Body of pancreas (tissue), 4 donors: ENCODE measurements around the gene ESM1. TPM values are rescaled to one million over a fixed set of nuclear protein-coding genes. Genes with fewer than 3 reads are reported as not detected.
A peak's percentile ranks its signal among the peaks of the same experiment; 100 is the strongest.

ENCODE experiments used
- ATAC-seq: fragments of 150-250 bp; one replicate; pipeline ENCODE4 v1.9.1; 2016
- DNase-seq, 4 donors: peaks; one replicate each; pipeline ENCODE4 v3.0.0-alpha.2; 2019
- H3K27ac ChIP-seq, 4 donors: fragments of 200-600 bp; sonication (generic); 1 replicate in 3 of 4; 2 replicates in 1 of 4; pipeline versions ENCODE4 v1.5.1 to v1.6.1; 2016 to 2019; ENCODE audit warnings: mild to moderate bottlenecking in 1 of 4, mixed read lengths in 1 of 4, moderate library complexity in 1 of 4
- H3K27me3 ChIP-seq, 2 donors: fragments of 200-600 bp; sonication (generic); one replicate each; pipeline ENCODE4 v1.6.0; 2016; ENCODE audit warnings: mild to moderate bottlenecking in 1 of 2
- H3K36me3 ChIP-seq, 2 donors: fragments of 200-600 bp; sonication (generic); replicated peaks in 1 of 2; 2 replicates each; pipeline ENCODE4 v1.5.1; 2016; ENCODE audit warnings: low read depth in 2 of 2; ENCODE audit not compliant: insufficient read depth in 1 of 2
- H3K4me1 ChIP-seq: fragments of 200-600 bp; sonication (generic); one replicate; pipeline ENCODE4 v1.6.0; 2016
- H3K4me3 ChIP-seq, 2 donors: fragments of 200-600 bp; sonication (generic); 1 replicate in 1 of 2; 2 replicates in 1 of 2; pipeline ENCODE4 v1.5.1; 2016 to 2019
- H3K9me3 ChIP-seq, 3 donors: fragments of 200-600 bp; sonication (generic); 1 replicate in 2 of 3; 2 replicates in 1 of 3; pipeline ENCODE4 v1.5.1; 2016
- POLR2A ChIP-seq, 3 donors: fragments of 450-650 bp; IDR thresholded peaks; one replicate each; pipeline ENCODE4 v1.6.1; 2016; ENCODE audit warnings: antibody characterized with exemption in 3 of 3, mild to moderate bottlenecking in 2 of 3
- WGBS, 2 donors: methylation state at CpG; one replicate each; pipeline ENCODE4 v1.1.5; 2017; 5-methylcytosine and 5-hydroxymethylcytosine counted together
- intact Hi-C: fragments of 100-400 bp; cut with DNase I; formaldehyde crosslinking; loops from one replicate; pipeline ENCODE4 v1.15.1; 2023
- total RNA-seq, 2 donors: library from RNA; depleted of rRNA; stranded (reverse); fragments of >200 nt; gene quantifications; one replicate each; pipeline ENCODE4 v1.1.0, GENCODE V29; 2016
- TF ChIP-seq, protein P1 (sequence below), 7 experiments: fragments of 450-650 bp in 4 of 7; fragments of 200-600 bp in 3 of 7; sonication (generic) in 3 of 7; IDR thresholded peaks; one replicate each; pipeline ENCODE4 v1.5.1; 2016 to 2019; ENCODE audit warnings: antibody characterized with exemption in 7 of 7

The ESM1 gene, protein sequence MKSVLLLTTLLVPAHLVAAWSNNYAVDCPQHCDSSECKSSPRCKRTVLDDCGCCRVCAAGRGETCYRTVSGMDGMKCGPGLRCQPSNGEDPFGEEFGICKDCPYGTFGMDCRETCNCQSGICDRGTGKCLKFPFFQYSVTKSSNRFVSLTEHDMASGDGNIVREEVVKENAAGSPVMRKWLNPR
- total RNA-seq, result under 1 TPM in 1 of 2 donors, not detected in 1; 0.52 TPM

DNA sequence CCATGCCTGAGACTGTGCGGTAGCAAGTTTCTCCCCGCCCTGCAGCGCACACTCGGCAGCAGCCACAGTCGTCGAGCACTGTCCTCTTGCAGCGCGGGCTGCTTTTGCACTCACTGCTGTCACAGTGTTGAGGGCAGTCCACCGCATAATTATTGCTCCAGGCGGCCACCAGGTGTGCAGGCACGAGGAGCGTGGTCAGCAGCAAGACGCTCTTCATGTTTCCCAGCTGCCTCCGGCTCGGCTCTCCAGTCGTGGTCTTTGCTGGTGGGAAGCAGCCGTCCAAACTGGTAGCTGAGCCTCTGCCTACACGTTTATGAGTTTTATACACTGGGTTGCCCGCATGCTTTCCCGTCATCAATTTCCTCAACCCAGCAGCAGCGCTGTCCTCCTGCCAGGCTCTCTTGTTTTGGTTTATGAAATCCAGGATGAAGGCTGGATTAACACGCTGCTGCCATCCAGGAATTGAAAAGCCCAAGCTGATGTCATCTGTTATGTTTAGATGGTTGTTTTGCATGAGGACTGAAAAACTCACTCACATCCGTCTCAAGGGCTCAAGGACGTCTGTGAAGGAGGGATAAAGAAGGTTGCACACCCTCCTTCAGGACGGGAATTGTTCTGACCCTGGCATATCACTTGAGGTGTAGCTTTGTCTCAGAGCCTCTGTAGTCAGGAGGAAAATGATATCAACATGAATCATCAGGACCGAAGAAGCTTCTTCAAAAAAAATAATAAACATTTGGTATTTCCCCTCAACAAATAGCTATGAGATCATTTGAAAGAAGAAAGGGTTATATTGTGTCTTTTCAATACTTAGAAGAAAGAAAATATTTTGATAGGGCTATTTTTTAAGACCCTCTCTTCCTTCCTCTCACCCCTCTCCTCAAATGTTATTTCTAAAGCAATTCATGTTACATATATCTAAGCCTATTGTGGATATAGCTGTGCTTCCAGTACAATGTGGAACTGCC lies at the start of gene ESM1:
Gene ESM1 (minus strand): TSS at position 293 of the 968 bp plus-strand sequence. CDS start 76 bp downstream, at position 217.
- Histone ChIP-seq H3K9me3 (no peaks in the 10 kb centered on the region), H3K27ac (no peak within 1 kb of the TSS), H3K36me3 (no peaks in the 10 kb centered on the region), H3K4me3 (no peak within 1 kb of the TSS), H3K27me3 (no peaks in the 10 kb centered on the region), H3K4me1 (no peaks in the 10 kb centered on the region)
- intact Hi-C loops, result no loop called here
- DNase-seq (peak in 1 of 4 donors; percentile 13), ATAC-seq (no peak)
- TF ChIP-seq, protein P1, sequence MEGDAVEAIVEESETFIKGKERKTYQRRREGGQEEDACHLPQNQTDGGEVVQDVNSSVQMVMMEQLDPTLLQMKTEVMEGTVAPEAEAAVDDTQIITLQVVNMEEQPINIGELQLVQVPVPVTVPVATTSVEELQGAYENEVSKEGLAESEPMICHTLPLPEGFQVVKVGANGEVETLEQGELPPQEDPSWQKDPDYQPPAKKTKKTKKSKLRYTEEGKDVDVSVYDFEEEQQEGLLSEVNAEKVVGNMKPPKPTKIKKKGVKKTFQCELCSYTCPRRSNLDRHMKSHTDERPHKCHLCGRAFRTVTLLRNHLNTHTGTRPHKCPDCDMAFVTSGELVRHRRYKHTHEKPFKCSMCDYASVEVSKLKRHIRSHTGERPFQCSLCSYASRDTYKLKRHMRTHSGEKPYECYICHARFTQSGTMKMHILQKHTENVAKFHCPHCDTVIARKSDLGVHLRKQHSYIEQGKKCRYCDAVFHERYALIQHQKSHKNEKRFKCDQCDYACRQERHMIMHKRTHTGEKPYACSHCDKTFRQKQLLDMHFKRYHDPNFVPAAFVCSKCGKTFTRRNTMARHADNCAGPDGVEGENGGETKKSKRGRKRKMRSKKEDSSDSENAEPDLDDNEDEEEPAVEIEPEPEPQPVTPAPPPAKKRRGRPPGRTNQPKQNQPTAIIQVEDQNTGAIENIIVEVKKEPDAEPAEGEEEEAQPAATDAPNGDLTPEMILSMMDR (IDR thresholded peaks at IDR 0.05), result peak in 2 of 7 experiments; percentile 6 to 8
- no peak for TF ChIP-seq POLR2A (IDR thresholded peaks at IDR 0.05)
- 27 to 57% methylated on average over 21 to 26 of the region's 26 CpGs for WGBS, 2 donors

DNA sequence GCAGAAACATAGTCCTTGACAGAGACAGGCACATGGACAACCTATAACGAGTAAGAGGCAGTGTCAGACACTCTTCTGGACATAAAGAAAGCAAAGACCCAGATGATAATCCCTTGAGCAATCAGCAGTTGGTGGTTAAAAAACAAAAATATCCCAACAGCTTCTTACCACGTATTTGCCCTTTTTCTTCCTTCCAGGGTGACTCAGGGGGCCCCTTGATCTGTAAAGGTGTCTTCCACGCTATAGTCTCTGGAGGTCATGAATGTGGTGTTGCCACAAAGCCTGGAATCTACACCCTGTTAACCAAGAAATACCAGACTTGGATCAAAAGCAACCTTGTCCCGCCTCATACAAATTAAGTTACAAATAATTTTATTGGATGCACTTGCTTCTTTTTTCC lies 48.2 kb upstream of the ESM1 start:
- Histone ChIP-seq H3K36me3 (no peaks in the 10 kb centered on the region), H3K27ac (no peak overlapping the region), H3K9me3 (no peaks in the 10 kb centered on the region), H3K4me3 (no peak overlapping the region), H3K27me3 (no peaks in the 10 kb centered on the region), H3K4me1 (no peaks in the 10 kb centered on the region)
- TF ChIP-seq, protein P1 (IDR thresholded peaks at IDR 0.05), result no peak
- TF ChIP-seq POLR2A (IDR thresholded peaks at IDR 0.05), result no peak
- ATAC-seq (no peak), DNase-seq (no peak)
- WGBS, 2 donors, result 51 to 63% methylated on average over 4 of the region's 4 CpGs
- intact Hi-C loops, result no loop called here

DNA sequence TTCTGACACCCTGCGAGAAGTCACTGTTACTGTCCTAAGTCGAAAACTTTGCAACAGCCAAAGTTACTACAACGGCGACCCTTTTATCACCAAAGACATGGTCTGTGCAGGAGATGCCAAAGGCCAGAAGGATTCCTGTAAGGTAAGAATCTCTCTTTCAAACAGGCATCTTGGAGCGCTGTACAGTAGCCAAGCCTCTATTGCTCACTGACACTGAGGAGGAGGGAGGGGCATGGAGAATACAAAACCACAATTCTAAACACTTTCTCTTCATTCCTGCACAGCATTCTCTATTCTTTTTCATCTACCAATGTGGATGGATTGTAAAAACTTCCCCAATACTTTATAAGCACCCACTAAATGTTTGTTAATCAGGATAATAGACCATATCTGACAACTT lies 46.1 kb upstream of the ESM1 start:
- 84 to 87% methylated on average over 5 of the region's 5 CpGs for WGBS, 2 donors
- Histone ChIP-seq H3K36me3 (no peaks in the 10 kb centered on the region), H3K4me1 (no peaks in the 10 kb centered on the region), H3K27ac (no peak overlapping the region), H3K9me3 (no peaks in the 10 kb centered on the region), H3K27me3 (no peaks in the 10 kb centered on the region), H3K4me3 (no peak overlapping the region)
- TF ChIP-seq POLR2A (IDR thresholded peaks at IDR 0.05), result no peak
- TF ChIP-seq, protein P1 (IDR thresholded peaks at IDR 0.05), result no peak
- DNase-seq (no peak), ATAC-seq (no peak)
- intact Hi-C loops, result no loop called here

DNA sequence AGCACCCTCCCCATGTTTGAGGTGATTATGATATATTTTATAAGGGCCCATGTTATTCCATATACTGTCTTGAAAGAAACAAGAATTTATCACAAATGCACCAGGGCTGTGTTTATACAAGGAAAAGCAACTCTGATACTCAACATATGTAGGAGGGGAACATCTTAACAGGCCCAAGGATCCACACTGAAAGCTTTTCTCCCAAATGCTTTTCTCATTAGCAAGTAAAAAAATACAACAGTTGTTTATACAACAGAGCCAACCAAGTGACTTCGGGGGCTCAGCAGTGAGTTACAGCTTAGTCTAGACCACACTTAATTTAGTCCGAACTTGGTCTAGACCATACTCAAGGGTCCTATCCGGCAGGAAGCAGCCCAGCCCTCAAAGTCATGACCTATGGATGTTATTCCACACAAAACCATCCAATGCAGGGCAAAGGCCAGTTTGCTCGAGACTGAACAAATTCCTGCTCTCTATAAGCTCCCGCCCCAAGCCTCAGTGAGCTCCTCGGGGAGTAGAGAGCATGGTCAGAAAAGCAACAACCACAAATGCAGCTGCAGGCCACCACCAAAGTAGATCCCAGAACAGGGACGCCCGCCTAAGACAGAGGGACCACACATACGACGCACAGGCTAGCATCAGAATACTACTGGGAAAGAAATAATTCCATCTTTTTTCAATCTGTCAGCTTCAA lies 45.4 kb upstream of the ESM1 start:
- no peak for TF ChIP-seq POLR2A (IDR thresholded peaks at IDR 0.05)
- TF ChIP-seq, protein P1 (IDR thresholded peaks at IDR 0.05), result no peak
- Histone ChIP-seq H3K4me1 (no peaks in the 10 kb centered on the region), H3K27me3 (no peaks in the 10 kb centered on the region), H3K36me3 (no peaks in the 10 kb centered on the region), H3K9me3 (no peaks in the 10 kb centered on the region), H3K4me3 (no peak overlapping the region), H3K27ac (no peak overlapping the region)
- ATAC-seq (no peak), DNase-seq (no peak)
- intact Hi-C loops, result no loop called here
- WGBS, 2 donors, result 50 to 63% methylated on average over 8 of the region's 10 CpGs
